HG02623 (cell line): ENCODE measurements around the gene EPSTI1.
A peak's percentile ranks its signal among the peaks of the same experiment; 100 is the strongest.
"Not testable (repeated sequence)": the region's sequence is repeated elsewhere in the genome, so short reads cannot be mapped to it uniquely, and the experiment has no call there.

Experiments used
- ATAC-seq: cut with Tn5 transposase; IDR thresholded peaks from one replicate; pipeline ENCODE4 v1.9.1; 2021; ENCODE audit warnings: moderate library complexity; ENCODE audit not compliant: unreplicated experiment

Gene EPSTI1

DNA sequence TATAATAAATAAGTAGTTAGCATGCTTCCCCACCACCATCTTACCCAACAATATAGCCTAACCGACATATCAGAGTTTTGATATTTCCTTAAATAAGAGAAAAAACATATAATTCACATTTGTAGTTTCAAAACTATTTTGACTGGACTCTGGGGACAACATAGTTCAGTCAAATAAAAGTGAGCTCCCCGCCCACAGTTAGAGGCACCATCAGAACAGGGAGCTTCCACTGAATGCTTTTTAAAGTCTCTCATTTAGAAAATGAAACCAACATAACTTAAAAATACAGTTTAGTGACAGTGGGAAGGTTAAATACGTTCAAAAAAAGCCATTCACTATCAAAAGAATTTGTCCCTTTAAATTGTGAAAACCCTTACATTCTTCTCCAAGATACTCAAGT lies 92.8 kb downstream of the EPSTI1 start:
- no peak for ATAC-seq

DNA sequence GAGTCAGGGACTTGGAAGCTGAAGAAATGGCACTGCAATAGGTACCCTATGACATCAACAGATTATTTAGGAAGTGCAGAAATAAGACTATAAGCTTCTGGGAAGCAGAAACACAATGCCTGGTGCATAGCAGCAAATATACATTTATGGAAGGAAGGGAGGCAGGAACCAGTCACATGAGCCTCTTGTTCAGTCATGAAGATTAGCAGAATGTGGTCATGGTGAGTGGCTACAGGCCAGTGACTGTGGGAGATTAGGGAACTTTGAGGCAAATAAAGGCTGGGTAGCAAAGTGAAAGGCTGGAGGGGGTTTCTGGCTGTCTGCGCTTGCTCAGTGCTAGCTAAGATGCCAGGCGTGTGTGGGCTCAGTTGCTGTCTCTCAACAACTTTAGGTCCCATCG lies 96.3 kb downstream of the EPSTI1 start:
- no peak for ATAC-seq

DNA sequence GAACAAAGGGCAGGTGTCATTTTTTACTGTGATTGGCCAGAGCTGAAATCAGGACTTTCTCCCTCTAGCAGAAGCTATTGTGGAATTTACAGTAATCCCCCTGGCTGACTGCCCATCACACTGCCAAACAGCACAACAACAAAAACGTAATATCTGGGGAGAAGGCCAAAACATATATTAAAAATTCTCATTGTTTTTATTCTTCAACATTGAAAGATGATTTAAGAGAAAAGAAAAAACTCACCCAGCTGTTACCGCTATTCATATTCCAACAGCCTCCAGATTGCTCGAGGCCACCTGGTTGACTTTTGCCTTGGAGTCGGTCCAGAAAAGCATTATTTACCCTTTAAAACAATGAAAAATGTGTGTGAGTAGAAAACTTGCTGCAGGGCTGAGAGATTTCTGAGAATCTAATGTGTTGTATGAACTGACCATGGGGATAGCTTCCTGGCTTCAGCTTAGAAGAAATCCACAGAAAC lies 97.2 kb downstream of the EPSTI1 start:
- no peak for ATAC-seq

DNA sequence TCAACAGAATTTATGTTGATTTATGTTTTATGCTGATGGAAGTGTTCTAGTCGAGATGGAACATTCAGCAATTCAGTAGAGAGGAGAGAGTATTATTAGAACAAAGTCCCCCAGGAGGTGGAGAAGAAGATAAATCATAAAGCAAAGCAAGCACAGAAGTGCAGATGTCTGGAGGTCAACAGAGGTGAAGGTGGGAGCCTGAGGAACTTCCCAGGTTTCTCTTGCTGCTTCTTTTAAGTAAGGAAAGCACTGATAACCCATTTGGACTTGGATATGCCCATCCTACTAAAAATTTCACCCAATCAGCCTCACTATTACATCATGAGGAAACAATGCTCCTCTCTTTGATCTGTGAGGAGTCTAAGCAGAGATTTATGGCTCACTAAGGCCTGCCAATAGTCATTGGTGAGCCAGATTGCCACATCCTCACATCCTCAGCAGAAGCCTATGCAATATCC lies 98.8 kb downstream of the EPSTI1 start:
- no peak for ATAC-seq

DNA sequence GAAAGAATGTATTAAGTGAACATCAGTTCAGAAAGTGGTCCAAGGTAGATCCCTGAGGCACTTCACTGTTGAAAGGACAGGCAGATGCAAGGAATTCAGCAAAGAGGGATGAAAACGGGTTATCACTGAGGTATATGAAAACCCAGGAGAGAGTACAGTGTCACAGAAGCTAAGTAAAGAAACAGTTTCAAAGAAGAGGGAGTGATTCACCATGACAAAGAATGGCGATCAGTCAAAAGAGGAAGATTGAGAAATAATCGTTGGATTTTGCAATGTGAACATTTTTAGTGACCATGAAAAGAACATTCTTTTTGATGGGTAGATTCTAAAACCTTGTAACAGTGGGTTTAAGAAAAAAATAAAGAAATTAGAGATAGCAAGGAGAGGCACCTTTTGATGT lies 99.3 kb downstream of the EPSTI1 start:
- ATAC-seq, result no peak

DNA sequence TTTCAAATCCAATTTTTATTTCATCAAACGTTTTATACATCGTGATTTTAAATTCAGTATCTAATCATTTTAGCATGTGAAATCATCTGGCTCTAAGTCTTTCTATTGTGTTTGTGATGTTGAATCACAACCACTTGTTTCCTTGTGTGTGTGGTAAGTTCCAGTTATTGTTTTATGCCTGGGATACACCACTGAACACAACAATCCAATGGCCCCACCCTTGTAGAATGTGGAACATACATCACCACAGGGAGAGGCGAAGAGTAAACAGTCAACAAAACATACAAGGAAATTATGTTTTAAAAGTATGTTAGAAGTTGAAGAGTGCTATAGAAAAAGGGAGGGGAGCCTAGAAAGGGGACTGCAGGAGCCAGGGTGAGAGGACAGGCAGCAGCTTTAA lies 100.5 kb downstream of the EPSTI1 start:
- ATAC-seq, result no peak

DNA sequence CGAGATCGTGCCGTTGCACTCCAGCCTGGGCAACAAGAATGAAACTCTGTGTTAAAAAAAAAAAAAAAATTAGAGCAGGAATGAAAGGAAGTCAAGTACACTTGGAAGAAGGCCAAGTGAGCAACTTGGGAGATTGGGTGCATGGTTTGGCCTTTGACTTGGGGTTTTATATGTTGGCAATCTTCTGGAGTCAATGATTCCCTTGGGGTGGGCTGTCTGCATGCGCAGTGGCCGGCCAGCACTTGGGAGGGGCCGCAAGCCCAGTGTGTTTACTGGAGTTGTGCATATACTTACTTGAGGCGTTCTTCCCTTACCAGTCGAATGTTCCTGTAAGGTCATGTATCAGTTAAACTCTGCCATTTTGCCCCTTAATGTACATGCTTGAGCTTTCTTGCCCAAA lies 106.7 kb downstream of the EPSTI1 start:
- ATAC-seq, result no peak

DNA sequence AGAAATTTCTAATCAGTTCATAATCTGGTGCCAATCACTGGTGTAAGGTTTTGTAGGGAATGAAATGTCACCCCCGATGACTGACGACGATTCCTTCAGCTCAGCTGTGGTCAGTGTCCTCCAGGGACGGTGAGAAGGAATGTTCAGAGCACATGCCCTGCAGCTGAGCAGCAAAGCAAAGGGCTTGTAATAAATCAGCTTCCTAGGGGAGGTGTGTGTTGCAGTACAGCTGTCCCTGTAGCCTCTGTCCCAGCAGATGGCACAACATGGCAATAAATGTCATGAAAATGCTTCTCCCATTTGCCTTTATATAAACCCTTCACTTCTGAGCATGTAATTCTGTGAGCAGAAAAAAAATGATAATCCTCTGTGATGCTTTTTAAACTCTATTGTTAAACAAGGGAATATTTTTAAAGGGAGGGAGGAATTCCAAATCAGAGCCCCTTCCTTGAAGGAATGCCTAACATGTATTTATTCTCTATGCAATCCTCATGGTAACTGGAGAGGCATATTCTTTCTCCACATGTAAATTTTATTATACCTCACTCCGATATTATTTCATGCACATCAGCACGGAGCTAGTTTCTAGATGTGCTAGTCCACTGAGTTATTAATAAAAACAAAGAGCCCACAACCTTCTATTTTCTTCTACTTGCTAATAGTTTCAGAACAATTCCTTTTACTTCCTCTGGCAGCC lies 108.1 kb downstream of the EPSTI1 start:
- ATAC-seq, result no peak

DNA sequence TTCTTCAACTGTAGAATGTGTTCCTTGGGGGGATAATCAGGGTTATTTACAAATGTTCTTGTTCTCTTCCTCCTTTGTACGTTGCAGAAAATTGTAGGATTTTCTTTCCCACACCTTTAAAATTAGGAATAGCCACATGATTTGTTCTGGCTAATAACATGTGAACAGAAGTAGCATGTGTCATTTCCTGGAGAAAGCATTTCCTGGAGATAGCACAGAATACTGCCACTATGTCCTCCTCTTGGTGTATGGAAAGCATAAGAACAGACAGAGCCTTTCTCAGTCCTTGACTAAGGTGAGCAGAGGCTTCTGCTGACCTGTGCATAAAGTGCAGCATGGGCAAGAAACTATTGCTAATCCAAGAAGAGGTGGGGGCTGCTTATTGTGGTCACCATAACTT lies 108.9 kb downstream of the EPSTI1 start:
- no peak for ATAC-seq

DNA sequence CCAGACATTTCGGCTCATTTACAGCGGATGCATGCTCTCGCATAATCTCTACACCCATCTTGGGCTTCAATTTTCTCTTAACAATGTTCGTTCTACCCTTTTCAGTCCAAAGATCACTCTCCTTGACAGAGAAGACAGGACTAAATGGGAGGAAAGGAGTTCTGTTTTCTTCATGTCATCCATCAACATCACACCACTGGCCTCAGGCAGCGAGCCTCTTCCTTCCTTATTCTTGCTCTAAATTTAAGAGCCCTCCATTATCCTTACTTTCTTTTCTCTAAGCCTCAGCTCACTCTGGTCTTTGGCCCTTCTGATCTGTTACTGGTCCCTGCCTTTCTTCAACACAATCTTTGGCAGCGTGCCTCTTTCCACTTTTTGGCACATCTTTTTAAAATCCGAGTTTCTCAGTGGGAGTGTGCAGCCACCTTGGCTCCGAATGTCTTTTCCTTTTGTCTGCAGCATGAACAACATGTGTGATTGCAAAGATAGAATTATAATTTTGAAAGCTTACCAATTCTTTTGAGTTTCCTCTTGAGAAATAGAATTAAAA lies 111.9 kb downstream of the EPSTI1 start:
- ATAC-seq, result no peak

DNA sequence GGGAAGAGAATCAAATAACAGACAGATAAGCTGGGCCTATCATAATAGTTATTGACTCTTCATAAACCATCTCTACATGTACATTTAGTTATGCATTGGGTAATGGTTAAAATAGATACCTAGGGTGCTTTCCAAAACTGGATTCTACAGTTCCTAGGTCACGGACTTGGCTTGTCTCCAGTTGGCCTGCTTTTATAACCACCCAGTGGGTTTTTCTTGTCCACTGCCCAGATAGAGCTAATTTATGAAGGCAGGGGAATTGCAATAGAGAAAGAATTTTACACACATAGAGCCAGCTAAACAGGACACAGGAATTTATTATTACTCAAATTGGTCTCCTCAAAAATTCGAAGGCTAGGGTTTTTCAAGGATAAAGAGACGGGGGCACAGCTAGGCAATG lies 113.3 kb downstream of the EPSTI1 start:
- ATAC-seq, result no peak

DNA sequence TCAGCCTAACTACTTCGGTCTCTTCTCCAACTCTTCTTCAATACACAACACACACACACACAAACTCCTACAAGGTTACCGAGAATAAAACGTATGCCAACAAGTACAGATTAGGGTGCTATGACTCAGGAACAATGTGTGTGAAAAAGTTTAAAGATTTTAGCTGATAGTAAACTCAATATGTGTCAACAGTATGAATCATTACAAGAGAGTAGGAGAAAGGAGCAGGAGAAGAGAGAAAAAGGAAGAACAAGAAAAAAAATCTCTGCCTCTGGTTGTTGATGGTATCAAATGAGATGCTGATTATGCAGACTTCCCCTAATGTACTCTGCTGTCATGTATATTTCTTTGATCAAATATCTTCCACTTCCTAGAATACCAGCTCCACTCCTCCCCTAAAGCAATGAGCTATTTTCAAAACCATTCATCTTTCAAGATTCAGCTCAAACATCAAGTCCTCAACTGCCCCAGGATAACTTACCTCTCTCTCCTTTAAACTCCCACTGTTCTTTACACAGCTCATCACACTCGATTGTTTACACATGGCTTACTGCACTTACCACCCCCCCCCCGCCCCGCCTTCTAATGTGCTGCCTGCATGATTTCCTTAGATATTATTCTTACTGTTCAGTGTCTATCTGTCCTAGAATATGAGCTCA lies 115.0 kb downstream of the EPSTI1 start:
- no peak for ATAC-seq

DNA sequence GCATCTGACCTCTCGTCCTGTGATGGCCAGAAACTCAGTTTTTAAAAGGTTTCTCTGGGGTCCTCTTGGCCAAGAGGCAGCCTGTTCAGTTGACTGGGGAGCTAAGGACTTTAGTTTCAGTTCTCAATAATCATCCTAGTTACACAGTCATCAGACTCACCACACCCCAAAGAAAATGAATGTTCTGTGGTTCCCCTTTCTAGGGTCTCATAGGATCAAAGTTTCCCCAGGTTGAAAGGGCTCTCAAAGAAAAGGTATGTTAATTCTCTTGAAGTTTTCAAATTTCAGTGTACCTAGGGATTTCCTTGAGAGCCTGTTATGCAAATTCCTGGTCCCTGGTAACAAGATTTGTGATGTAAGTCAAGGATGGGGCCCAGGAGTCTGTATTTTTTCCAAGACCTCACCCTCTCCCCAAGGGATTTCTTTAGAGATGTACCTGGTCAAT lies 115.7 kb downstream of the EPSTI1 start:
- peak; percentile 97 for ATAC-seq

DNA sequence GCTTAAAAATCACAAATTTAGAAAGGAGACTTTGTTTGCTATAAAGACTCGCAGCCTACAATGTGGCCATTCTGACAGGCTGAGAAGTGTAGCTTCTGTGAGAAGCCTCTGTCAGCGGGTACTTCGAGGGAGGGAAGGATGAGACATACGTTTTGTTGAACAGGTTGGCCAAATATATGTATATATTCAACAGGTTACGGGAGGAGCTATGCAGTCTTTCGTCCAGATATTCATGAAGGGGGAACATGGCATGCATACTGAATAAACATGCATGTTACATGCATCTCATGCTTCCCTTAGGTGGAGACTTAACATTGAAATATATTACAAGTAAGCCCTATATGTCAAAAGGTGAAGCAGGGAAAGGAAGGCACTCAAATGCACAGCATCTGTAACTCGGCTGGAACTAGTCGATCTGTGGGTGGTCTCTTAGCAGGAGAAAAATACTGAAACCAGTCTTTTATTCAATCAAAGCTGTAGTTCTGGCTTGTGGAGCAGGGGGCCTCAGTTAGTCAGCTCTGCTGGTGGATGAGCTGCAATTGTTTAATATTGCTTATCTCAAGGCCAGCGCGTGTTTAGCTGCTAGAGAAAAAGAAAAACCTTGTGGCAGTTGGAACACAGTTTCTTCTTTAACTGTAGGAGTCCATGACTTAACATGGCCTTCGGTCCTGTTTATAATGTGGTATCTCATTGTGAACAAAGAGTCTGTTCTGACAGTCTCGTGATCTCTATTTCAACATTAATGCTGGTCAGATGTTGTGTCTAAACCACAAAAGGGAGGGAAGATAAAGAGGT lies 116.4 kb downstream of the EPSTI1 start:
- ATAC-seq, result peak; percentile 19

DNA sequence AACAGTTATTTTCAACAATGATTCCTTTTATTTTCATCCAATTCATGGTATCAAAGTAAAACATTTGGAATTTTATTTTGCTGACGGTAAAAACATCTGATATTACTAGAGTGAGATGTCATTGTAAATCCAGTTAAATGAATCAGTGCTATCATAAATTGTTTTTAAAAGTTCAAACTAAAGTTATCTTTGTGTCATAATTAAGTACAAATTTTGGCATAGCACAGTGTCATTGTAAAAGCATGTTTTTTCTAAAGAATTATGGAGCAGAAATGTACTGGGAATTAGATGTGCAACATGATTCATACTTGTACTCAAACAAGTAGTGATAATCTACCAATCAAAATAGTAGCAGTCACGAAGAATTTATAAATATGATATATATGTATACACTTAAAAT lies 117.8 kb downstream of the EPSTI1 start:
- ATAC-seq, result no peak

DNA sequence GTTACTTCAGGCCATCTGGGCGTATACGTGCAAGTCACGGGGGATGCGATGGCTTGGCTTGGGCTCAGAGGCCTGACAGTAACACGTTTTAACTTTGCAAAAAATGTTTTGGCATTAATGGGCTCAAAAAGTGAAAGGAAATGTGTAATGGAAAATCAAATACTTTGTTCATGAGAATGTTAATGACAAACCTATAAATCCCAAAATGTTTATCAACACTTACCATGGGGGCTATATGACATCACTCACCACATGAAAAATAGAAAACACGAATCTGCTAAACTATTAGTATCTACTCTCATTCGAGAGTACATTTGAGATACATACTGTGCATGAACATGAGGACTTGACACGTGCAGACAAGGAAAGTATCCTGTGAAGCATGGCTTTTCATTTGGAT lies 119.0 kb downstream of the EPSTI1 start:
- no peak for ATAC-seq

DNA sequence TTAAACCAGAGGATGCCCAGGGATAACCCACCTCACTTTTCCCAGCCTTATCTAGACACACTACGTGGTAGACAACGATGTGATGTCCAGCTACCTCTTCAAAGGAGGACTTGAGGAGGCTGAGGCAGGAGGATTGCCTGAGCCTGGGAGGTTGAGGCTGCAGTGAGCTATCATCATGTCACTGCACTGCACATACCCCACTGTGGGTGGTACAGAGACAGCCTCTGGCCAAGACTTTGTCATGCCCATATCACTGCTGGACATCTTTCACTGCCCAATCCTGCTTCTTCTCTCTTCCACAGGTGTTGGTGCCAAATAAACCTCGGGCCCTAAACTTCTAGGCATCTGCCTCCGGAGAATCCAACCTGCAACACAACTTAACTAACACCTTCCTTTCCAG lies 124.8 kb downstream of the EPSTI1 start:
- ATAC-seq, result no peak

DNA sequence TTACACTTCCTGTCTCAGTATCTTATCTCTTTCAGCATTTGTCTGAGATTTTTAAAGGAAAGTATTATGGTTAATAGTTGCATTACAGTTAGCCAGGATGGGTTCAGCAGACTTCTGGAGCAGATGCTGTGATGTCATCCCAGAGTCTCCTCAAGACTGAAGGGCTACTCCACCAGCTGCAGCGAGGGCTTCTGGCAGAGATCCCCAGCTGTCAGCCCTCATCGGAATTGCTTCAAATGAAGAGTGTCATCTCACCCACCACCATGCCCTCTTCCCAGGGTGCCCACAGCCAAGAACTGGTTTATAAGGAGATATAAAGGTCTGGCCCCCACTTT lies 126.3 kb downstream of the EPSTI1 start:
- no peak for ATAC-seq

DNA sequence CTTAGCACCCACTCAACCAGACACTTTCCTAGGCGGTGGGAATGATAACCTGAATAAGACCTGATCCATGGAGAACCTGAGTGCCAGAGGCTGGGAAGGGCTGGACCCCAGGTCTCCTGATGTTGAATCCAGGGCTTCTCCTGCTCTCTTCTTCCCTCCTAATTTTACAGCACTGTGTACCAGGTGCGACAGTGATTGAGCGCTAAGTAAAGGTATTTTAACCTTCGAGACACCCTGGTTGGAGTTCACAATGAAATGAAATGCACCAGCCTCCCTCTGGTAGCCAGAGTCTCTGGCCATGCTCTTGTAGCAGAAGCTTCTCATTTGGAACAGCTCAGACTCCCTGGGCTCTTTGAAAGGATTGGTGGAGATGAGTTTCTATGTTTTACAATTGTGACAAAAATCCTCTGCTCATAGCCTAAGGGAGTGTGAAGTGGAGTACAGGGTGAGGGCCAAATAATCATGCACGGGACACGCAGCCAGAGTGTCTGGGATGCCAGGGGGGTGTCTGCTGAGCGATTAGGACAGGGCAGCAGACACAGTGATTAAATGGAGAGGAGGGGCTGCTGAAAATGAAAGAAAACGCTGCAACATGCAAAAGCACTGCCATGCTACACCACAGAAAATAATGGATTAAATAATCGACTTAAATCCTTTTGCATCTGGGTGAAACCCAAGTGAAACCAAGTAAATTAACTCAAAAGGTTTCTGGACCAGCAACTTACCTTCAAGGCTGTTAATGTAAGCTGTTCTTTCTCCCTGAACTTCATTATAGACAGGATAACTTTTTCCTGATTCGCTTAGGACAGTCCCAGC lies 126.9 kb downstream of the EPSTI1 start:
- ATAC-seq, result no peak

DNA sequence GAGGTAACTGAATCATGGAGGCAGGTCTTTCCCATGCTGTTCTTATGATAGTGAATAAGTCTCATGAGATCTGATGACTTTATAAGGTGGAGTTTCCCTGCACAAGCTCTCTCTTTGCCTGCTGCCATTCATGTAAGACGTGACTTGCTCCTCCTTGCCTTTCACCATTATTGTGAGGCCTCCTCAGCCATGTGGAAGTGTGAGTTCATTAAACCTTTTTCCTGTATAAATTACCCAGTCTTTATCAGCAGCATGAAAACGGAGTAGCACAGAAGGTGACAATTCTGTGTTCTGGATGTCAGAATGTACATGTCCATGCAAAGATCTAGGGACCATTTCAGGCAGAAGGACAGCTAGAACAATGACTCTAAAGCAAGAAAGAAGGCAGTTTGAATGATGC lies 129.7 kb downstream of the EPSTI1 start:
- not testable (repeated sequence) for ATAC-seq

DNA sequence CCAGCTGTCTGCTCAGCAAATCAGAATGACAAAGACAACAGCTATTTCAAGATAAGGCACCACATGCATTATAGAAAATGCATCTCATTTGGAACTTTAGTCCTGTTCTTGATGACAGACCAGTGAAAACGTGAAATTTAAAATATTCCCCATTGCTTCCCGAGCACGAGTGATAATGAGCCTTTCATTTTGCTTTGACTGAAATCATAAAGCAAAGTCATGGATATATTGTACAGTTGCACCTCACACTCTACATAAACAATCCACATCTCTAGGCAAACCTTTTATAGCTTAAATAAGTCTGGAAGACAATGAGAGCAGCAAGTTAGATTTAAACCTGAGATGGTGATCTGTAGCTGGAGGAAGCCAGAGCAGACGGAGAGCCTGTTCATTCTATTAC lies 131.6 kb downstream of the EPSTI1 start:
- no peak for ATAC-seq
